Stimulated activated CD8-positive, alpha-beta memory T cell treated with anti-CD3 and anti-CD28 coated beads, Interleukin-7, amount 100 ng/mL, for 4 hours (primary cell): Measurements from ENCODE around the gene CITED2.
"Not testable (repeated sequence)": the region's sequence is repeated elsewhere in the genome, so short reads cannot be mapped to it uniquely, and the experiment has no call there.

Experiments used
- DNase-seq, 2 donors: peaks; one replicate each; pipeline ENCODE4 v3.0.0-alpha.2; 2020; ENCODE audit warnings: low read depth in 2 of 2

The CITED2 gene

DNA sequence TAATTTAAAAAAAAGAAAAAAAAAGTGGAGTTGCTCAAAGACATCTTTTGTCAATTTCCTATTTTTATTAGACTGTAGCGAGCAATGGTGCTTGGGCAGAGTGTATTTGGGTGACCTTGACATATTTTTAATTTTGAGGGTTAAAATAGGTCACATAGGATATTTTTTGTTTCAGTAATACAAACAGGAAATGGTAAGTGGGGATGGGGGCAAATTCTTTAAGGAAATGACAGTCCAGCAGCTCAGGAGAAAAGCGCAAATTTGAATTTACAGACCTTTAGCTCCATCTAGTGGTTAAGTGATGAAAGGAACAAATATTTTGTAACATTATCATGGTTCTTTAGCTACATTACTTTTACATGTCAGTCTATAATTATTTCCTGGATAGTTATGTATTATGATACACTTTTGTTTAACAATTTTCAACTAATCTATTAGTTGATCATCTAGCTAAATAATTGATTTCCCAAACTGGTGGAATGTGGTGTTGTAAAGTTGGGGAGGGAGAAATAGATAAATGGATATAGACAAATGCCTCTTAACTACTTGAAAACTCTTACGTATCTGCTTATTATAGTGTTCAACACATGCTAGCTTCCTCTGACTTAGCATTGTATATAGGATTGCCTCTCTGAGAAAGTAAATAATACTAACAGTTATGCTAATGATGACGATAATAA is 10.0 kb downstream of the CITED2 start:
- DNase-seq: no peak

DNA sequence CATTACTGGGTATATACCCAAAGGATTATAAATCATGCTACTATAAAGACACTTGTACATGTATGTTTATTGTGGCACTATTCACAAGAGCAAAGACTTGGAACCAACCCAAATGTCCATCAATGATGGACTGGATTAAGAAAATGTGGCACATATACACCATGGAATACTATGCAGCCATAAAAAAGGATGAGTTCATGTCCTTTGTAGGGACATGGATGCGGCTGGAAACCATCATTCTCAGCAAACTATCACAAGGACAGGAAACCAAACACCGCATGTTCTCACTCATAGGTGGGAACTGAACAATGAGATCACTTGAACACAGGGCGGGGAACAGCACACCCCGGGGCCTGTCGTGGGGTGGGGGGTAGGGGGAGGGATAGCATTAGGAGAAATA is 10.7 kb downstream of the CITED2 start:
- not testable (repeated sequence) for DNase-seq

GRCh38 chr6:139363123-139363522 is 11.3 kb downstream of the CITED2 start:
- DNase-seq: not testable (repeated sequence)

DNA sequence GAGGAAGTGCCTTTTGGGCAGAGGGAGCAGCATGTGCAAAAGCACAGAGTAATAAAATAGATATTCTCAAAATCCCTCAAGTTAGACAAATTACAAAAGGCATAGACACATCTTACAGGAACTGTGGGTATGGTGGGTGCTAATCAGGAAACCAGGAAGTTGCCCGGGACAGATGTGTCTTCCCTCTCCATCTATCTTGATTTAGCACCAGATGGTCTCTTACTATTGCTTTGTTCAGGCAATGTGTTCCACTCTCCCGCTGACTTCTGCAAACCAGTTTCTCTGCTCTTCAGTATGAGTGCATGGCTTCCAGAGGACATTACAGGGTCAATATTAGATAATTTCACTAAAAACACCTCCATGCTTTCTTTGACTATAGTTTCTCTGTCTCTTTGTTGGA is 13.2 kb downstream of the CITED2 start:
- DNase-seq: no peak

- no peak for DNase-seq
Measured at GRCh38 chr6:139356924-139357323, 17.5 kb downstream of the CITED2 start.

- DNase-seq: no peak
Measured at GRCh38 chr6:139355777-139356445, 18.5 kb downstream of the CITED2 start.

GRCh38 chr6:139355172-139355571 is 19.3 kb downstream of the CITED2 start:
- no peak for DNase-seq

- DNase-seq: no peak
Measured at GRCh38 chr6:139354189-139354588, 20.3 kb downstream of the CITED2 start.

GRCh38 chr6:139349464-139350020 is 24.9 kb downstream of the CITED2 start:
- DNase-seq: no peak

GRCh38 chr6:139346392-139346791 is 28.1 kb downstream of the CITED2 start:
- no peak for DNase-seq

- DNase-seq: no peak
Measured at GRCh38 chr6:139344186-139344963, 30.1 kb downstream of the CITED2 start.

DNA sequence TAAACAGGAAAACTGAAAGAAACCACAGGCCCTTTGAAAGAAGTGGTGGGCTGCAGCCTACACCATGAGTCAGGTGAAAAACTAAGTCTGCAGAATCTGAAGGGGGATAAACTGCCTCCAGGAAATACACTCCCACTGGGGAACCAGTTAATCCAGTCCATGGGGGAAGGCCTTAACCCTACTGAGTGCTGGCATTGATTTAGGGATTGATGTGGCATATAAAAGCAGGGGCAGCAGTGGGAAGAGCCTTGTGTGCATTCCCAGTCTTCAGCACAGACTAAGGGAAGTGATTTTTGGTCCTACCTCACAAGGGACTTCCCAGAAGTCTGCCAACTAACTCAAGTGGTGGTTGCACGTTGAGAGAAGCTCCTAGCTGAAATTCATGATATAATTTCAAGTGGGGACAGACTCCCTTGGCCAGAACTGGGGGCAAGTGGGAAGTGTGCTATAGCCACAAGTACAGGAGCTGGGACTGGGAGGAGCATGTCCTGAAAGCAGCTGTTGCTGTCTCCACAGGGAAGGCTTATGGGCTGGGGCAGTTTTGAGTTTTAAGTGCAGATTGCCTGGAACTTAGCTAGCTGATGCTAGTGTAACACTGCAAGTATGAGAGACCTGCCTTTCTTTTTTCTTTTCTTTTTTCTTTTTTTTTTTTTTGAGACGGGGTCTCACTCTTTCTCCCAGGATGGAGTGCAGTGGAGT is 31.2 kb downstream of the CITED2 start:
- DNase-seq: no peak

DNA sequence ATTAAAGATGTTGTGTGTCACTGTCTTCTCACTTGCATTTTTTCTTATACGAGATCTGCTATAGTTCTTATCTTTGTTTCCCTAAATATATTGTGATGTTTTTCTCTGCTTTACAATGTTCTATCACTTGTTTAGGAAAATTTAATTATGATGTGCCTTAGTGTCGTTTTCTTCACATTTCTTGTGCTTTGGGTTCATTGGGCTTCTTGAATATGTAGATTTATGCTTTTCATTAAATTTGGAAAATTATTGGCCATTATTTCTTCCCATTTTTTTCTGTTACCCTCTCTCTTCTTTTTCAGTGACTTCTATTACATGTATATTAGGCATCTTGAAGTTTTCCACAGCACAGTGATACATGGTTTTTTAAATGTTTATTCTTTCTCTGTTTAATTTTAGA is 33.4 kb downstream of the CITED2 start:
- no peak for DNase-seq

GRCh38 chr6:139338795-139339194 is 35.7 kb downstream of the CITED2 start:
- no peak for DNase-seq

DNA sequence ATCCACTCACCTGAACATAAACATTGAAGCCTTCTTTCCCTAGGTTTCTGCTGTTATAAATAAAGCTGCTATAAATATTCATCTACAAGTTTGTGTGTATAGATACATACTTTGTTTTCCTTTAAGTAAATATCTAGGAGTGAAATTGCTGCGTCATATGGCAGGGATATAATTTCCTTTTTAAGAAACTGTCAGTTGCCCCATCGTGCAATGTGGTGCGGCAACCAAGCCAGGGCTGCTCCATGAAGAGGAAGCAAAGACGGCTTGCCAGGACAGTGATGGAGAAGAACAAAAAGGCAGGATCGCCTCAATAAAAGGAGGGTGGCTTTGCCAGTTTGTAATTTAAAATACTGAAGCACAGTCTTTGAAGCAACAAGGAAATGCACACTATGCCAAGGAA is 36.6 kb downstream of the CITED2 start:
- DNase-seq: no peak

GRCh38 chr6:139337001-139337400 is 37.4 kb downstream of the CITED2 start:
- no peak for DNase-seq

DNA sequence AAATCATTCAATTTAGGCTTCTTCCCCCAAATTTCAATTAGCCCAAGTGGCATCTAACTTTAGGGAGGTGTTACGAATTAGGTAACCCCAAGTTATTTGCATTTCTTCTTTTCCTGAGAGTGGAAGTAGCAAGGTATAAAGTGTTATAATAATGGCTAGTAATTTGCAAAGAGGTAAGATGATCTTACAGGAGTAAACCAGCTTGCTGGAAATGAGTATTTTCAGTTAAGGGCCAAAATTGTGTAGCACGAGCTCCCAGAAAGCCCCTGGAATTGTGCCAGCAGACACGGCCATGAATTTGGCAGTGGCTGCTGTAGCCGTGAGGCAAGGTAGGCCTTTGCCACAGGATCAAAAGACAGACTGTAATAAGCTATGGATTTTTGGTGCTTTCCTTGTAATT is 38.0 kb downstream of the CITED2 start:
- no peak for DNase-seq

- DNase-seq: no peak
Measured at GRCh38 chr6:139335447-139336210, 38.8 kb downstream of the CITED2 start.

DNA sequence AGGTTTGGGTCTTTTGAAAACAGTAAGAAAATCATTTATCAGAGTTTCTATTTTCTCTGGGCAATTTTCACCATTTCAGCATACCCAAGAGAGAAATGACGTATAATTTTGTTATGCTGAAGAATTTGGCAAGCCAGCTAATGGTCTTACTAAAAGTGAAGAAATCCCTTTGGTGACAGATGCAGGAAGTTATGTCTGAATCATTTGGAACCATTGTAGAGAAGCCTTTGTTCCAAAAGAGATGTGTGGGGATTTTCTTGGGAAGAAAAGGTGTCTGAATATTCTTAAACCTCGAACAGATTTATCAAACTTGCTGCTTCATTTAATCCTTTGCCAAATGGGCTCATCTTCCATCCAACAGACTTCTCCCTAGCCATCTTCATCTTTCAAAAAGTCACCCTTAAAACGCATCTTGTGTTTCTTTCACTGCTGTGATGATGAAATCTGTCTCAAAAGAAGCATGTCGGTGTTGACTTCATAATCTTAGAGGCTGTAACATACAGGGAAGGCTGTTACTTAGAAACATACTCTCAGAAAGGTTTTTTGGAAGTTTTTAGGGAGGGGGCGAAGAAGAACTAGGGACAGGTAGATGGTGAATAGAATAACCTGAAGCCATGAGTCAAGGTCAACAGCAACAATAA is 39.5 kb downstream of the CITED2 start:
- DNase-seq: no peak

DNA sequence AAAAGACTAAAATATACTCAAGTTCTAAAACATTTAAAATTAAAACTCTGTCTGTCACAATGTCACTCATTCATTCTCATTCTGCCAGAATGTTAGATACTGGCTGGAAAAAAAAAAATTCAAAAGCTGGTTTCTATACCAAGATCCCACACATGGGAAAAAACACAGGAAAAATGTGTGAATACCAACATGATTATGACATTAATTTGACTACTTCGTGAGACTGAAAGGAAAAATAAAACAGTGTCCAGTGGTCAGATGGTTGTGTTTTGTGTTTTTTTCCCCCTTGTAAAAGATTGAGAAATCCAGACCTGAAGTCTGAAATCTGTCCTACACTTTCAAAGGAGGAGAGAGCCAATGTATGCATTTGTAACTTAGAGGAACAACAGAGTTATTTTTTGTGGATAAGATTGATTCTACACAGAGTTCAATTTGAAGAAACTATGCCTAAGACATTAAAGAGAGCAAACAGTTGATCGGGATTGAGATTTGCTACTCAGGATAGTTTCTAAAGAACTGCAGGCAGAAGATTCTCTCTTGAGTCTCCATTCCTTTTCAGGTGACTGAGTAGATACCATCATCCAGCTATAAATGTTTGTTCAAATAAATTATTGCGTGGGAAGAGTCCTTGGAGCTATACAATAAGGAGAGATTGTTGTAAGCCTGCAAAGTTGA is 43.5 kb downstream of the CITED2 start:
- DNase-seq: no peak
